G401 (cell line): ENCODE results near the gene ANKRD34A. TPM values are rescaled to one million over a fixed set of nuclear protein-coding genes. Genes with fewer than 3 reads are reported as not detected.

Experiments used
- DNase-seq: peaks from one replicate; pipeline ENCODE4 v3.0.0-alpha.2; 2015; ENCODE audit warnings: low spot score
- in situ Hi-C: cut with HindIII; loops from 2 replicates; pipeline ENCODE4 v1.10.0; 2016; ENCODE audit warnings: low sequenced_read_pairs, mixed read lengths
- total RNA-seq: library from RNA; depleted of rRNA; stranded (reverse); fragments of >200 nt; shearing (Covaris generic); gene quantifications from 2 replicates; pipeline ENCODE4 v1.2.3, GENCODE V29; 2014; rRNA removed

ANKRD34A gene
- total RNA-seq, 1 experiment from 2014 or later = 16.1 TPM

GRCh38 chr1:145918992-145919939 is 45.1 kb downstream of the ANKRD34A start:
- DNase-seq = peak; percentile 73
- in situ Hi-C loops = no loop called here

- in situ Hi-C loops = no loop called here
- peak; percentile 93 for DNase-seq
These were observed 46.0 kb downstream of the ANKRD34A start, which contains the start of gene PEX11B for GRCh38 chr1:145918144-145918991. PEX11B (minus strand) TSS chr1:145918717; CDS start chr1:145918688, 29 bp downstream.

- peak; percentile 19 for DNase-seq
- in situ Hi-C loops = no loop called here
These were observed 46.8 kb downstream of the ANKRD34A start for GRCh38 chr1:145917595-145917994.

GRCh38 chr1:145916745-145917144 is 47.6 kb downstream of the ANKRD34A start:
- DNase-seq = no peak
- in situ Hi-C loops = no loop called here

- DNase-seq = no peak
- in situ Hi-C loops = no loop called here
These were observed 52.2 kb downstream of the ANKRD34A start for GRCh38 chr1:145912128-145912641.

Other genes with a start within 250 kb of the ANKRD34A start
- not detected in 2 replicates for gene CD160, start 245.1 kb downstream of the ANKRD34A start, total RNA-seq
- 8.6 and 8.9 TPM in 2 replicates for gene RNF115, start 140.5 kb downstream of the ANKRD34A start, total RNA-seq
- 12.0 and 28.1 TPM in 2 replicates for gene POLR3C, start 140.4 kb downstream of the ANKRD34A start, total RNA-seq
- 3.1 and 3.6 TPM in 2 replicates for gene NUDT17, start 118.9 kb downstream of the ANKRD34A start, total RNA-seq
- gene PIAS3, start 105.5 kb downstream of the ANKRD34A start, total RNA-seq = 10.3 and 14.1 TPM in 2 replicates
- not detected in 2 replicates for gene ANKRD35, start 78.7 kb downstream of the ANKRD34A start, total RNA-seq
- 0.27 and 0.74 TPM in 2 replicates for gene ITGA10, start 54.5 kb downstream of the ANKRD34A start, total RNA-seq
- gene PEX11B, start 45.9 kb downstream of the ANKRD34A start, total RNA-seq = 18.2 and 31.9 TPM in 2 replicates
- gene RBM8A, start 37.1 kb downstream of the ANKRD34A start, total RNA-seq = 86.0 and 117 TPM in 2 replicates
- gene LIX1L, start 6.6 kb downstream of the ANKRD34A start, total RNA-seq = 31.7 and 32.1 TPM in 2 replicates
- gene POLR3GL, start 115 bp upstream of the ANKRD34A start, total RNA-seq = 13.4 and 13.5 TPM in 2 replicates
- 1.8 and 4.7 TPM in 2 replicates for gene TXNIP, start 32.0 kb upstream of the ANKRD34A start, total RNA-seq
- not detected in 2 replicates for gene HJV, start 57.2 kb upstream of the ANKRD34A start, total RNA-seq
- gene NBPF10, start 180.2 kb upstream of the ANKRD34A start, total RNA-seq = 0.20 and 0.55 TPM in 2 replicates